ENCODE data around the gene EYA2.

- TF ChIP-seq CTCF (IDR thresholded peaks at IDR 0.05) (no peak), POLR2A (IDR thresholded peaks at IDR 0.05) (no peak), POLR2AphosphoS5 (IDR thresholded peaks at IDR 0.05; ENCODE audit: insufficient read depth in 1 of 2, low read depth in 1 of 2) (no peak)
Observed at GRCh38 chr20:47159166-47159565, 264.5 kb downstream of the EYA2 start.
